ENCODE data around the gene COQ8B.

DNA sequence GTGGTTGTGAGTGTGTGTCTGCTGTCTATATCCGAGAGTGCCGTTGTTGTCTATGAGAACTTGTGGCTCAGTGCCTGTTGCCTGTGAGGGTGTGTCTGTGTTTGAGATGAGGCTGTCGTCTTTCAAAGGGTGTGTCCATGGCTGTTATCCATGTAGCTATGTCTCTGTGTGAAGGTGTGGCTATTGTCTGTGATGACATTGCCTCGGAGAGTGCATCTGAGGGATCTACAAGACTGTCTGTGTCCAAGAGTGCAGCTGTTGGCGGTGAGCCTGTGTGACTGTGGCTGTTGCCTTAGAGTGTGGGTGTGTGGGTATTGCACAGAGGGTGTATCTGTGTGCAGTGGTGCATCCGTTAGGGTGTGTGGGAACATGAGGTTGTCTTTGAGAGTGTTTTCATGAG lies 31.1 kb downstream of the COQ8B start:
- TF ChIP-seq EP300 (IDR thresholded peaks at IDR 0.05) (no peak), POLR2A (IDR thresholded peaks at IDR 0.05) (no peak)

Data from sigmoid colon (tissue), 4 donors.